Transverse colon (tissue), 3 donors: ENCODE measurements around the gene PHLDB2.

Source experiments
- EP300 ChIP-seq: sonication (generic); formaldehyde crosslinking; IDR thresholded peaks from one replicate; pipeline ENCODE4 v1.6.1; 2017; ENCODE audit warnings: antibody characterized with exemption, low read depth
- POLR2A ChIP-seq: fragments of 450-650 bp; IDR thresholded peaks from one replicate; pipeline ENCODE4 v1.6.1; 2016; ENCODE audit warnings: antibody characterized with exemption, mild to moderate bottlenecking, moderate library complexity
- TF ChIP-seq, protein P1 (sequence below), 5 experiments: fragments of 200-600 bp in 3 of 5; fragments of 450-650 bp in 2 of 5; sonication (generic) in 3 of 5; IDR thresholded peaks; 1 replicate in 2 of 5; 2 replicates in 3 of 5; pipeline ENCODE4 v1.5.1; 2016 to 2017; ENCODE audit warnings: antibody characterized with exemption in 5 of 5, inconsistent platforms in 3 of 5, mild to moderate bottlenecking in 2 of 5, moderate library complexity in 1 of 5

DNA sequence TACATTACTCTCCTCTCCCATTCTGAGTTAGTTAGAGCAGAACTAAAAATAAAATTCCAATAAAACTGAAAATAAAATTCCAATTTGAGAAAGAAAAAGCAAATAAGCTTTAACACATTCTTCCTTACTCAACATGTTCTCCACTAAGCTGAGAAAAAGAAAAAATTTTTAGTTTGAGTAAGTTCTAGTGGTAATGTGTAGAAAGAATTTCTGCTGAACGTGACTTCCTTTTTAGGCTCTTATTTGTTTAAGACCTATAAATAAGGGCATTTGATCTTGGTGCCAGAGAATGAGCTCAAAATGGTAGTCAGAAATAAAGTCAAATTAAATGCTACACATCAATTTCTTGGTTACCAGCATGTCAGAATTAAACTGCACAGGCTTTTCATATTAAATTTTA lies 62.1 kb downstream of the PHLDB2 start:
- TF ChIP-seq, protein P1, sequence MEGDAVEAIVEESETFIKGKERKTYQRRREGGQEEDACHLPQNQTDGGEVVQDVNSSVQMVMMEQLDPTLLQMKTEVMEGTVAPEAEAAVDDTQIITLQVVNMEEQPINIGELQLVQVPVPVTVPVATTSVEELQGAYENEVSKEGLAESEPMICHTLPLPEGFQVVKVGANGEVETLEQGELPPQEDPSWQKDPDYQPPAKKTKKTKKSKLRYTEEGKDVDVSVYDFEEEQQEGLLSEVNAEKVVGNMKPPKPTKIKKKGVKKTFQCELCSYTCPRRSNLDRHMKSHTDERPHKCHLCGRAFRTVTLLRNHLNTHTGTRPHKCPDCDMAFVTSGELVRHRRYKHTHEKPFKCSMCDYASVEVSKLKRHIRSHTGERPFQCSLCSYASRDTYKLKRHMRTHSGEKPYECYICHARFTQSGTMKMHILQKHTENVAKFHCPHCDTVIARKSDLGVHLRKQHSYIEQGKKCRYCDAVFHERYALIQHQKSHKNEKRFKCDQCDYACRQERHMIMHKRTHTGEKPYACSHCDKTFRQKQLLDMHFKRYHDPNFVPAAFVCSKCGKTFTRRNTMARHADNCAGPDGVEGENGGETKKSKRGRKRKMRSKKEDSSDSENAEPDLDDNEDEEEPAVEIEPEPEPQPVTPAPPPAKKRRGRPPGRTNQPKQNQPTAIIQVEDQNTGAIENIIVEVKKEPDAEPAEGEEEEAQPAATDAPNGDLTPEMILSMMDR (IDR thresholded peaks at IDR 0.05), result no peak
- TF ChIP-seq EP300 (no peak), POLR2A (no peak)
